Mucosa of stomach (tissue), 1 donor: ENCODE data around the gene LPAR1.

Experiments used
- H3K27me3 ChIP-seq: one replicate; pipeline ENCODE4 v1.7.0; 2013; ENCODE audit warnings: mild to moderate bottlenecking, low read length; ENCODE audit not compliant: control insufficient read depth, insufficient read depth
- H3K36me3 ChIP-seq: one replicate; pipeline ENCODE4 v1.7.0; 2013; ENCODE audit warnings: low read length; ENCODE audit not compliant: control insufficient read depth, insufficient read depth
- H3K4me1 ChIP-seq: one replicate; pipeline ENCODE4 v1.7.0; 2013; ENCODE audit warnings: mild to moderate bottlenecking, low read length; ENCODE audit not compliant: control insufficient read depth, insufficient read depth
- H3K4me3 ChIP-seq: one replicate; pipeline ENCODE4 v1.7.0; 2013; ENCODE audit warnings: low read length
- H3K9ac ChIP-seq: one replicate; pipeline ENCODE4 v1.7.0; 2013; ENCODE audit warnings: mild to moderate bottlenecking, low read length, moderate library complexity
- H3K9me3 ChIP-seq: one replicate; pipeline ENCODE4 v1.7.0; 2013; ENCODE audit warnings: mild to moderate bottlenecking, low read length, moderate library complexity; ENCODE audit not compliant: control insufficient read depth
- donor health status: Pancreatic carcinoma.

LPAR1 gene

GRCh38 chr9:110968096-110968495, 70.2 kb downstream of the LPAR1 start:
- H3K9me3 ChIP-seq = no peaks in the 10 kb centered on the region
- no peak overlapping the region for H3K9ac ChIP-seq
- H3K27me3 ChIP-seq = no peaks in the 10 kb centered on the region
- H3K4me3 ChIP-seq = no peak overlapping the region
- peaks cover 7% of the 10 kb centered on the region for H3K4me1 ChIP-seq
- H3K36me3 ChIP-seq = no peaks in the 10 kb centered on the region

DNA sequence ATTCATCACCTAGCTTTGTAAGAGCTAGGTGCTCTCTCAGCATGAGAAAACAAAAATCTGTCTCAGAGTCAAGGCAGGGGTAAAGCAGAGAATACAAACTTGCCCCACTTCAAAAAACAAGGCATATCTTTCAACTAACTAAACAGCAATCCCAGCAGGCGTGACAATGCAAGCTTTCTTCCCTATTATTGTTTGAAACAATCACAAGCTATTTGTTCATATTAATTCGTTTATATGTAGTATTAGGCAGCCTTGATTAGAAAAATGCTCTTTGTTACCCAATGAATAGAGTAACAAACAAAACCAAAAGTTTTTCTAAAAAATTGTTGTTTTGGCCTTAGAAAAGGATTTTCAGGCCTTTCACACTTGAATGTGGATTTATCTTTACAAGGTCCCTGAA, 71.1 kb downstream of the LPAR1 start:
- Histone ChIP-seq H3K4me1 (peaks cover 6% of the 10 kb centered on the region), H3K4me3 (no peak overlapping the region), H3K27me3 (no peaks in the 10 kb centered on the region)

GRCh38 chr9:110960288-110960687, 78.0 kb downstream of the LPAR1 start:
- Histone ChIP-seq H3K9me3 (no peaks in the 10 kb centered on the region), H3K36me3 (no peaks in the 10 kb centered on the region), H3K4me1 (no peaks in the 10 kb centered on the region), H3K27me3 (no peaks in the 10 kb centered on the region), H3K9ac (no peak overlapping the region), H3K4me3 (no peak overlapping the region)

More for the DNA sequence above, 71.1 kb downstream of the LPAR1 start:
- no peak overlapping the region for H3K9ac ChIP-seq
- no peaks in the 10 kb centered on the region for H3K36me3 ChIP-seq
- no peaks in the 10 kb centered on the region for H3K9me3 ChIP-seq

- Histone ChIP-seq H3K9ac (no peak overlapping the region), H3K27me3 (no peaks in the 10 kb centered on the region)
Observed at GRCh38 chr9:110958847-110959246, 79.4 kb downstream of the LPAR1 start.

GRCh38 chr9:110954822-110955291, 83.4 kb downstream of the LPAR1 start:
- Histone ChIP-seq H3K4me3 (no peak overlapping the region), H3K27me3 (no peaks in the 10 kb centered on the region), H3K4me1 (peaks cover 4% of the 10 kb centered on the region), H3K9me3 (no peaks in the 10 kb centered on the region), H3K36me3 (no peaks in the 10 kb centered on the region), H3K9ac (no peak overlapping the region)

More at GRCh38 chr9:110958847-110959246, 79.4 kb downstream of the LPAR1 start:
- H3K4me3 ChIP-seq = no peak overlapping the region
- no peaks in the 10 kb centered on the region for H3K36me3 ChIP-seq
- no peaks in the 10 kb centered on the region for H3K9me3 ChIP-seq
- H3K4me1 ChIP-seq = no peaks in the 10 kb centered on the region

GRCh38 chr9:110952540-110952859, 85.8 kb downstream of the LPAR1 start:
- Histone ChIP-seq H3K9ac (no peak overlapping the region), H3K9me3 (no peaks in the 10 kb centered on the region), H3K27me3 (no peaks in the 10 kb centered on the region), H3K36me3 (no peaks in the 10 kb centered on the region), H3K4me3 (no peak overlapping the region), H3K4me1 (peaks cover 10% of the 10 kb centered on the region)

DNA sequence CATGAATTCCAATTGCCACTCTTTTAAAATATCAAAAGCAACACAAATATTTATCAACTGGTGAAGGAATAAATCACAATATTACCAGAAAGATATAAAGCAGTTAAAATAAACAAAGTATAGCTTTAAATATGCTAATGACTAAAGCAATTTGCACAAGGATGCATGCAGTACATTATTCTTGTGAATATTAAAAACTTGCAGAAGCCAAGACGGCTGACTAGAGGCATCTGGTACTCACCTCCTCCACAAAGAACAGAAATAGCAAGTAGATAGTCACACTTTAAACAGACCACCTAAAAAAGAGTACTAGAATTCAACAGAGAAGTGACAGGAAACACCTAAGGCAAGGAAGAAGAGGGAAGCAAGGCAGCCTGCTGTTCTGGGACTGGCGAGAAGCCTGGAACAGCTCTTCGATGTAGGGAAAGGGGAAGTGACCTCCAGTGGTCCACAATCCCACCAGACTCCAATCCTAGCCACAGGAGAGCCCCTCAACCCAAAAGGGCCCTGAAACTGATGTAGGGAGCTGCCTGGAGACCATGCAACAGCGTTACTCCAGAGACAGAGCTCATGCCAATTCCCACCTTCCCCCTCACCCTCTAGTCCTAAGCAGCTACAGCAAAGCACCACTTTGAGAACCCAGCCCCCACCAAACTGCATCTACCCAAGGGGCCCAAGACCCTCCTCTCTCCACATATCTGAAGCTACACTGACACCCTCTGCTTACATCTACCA, 86.3 kb downstream of the LPAR1 start:
- Histone ChIP-seq H3K4me1 (peaks cover 10% of the 10 kb centered on the region), H3K27me3 (no peaks in the 10 kb centered on the region), H3K9ac (no peak overlapping the region), H3K9me3 (no peaks in the 10 kb centered on the region), H3K36me3 (no peaks in the 10 kb centered on the region), H3K4me3 (no peak overlapping the region)

GRCh38 chr9:110950041-110950645, 88.1 kb downstream of the LPAR1 start:
- no peak overlapping the region for H3K4me3 ChIP-seq
- no peaks in the 10 kb centered on the region for H3K9me3 ChIP-seq
- H3K4me1 ChIP-seq = peaks cover 10% of the 10 kb centered on the region
- no peaks in the 10 kb centered on the region for H3K27me3 ChIP-seq
- no peak overlapping the region for H3K9ac ChIP-seq
- H3K36me3 ChIP-seq = no peaks in the 10 kb centered on the region

GRCh38 chr9:110949081-110949480, 89.2 kb downstream of the LPAR1 start:
- Histone ChIP-seq H3K9ac (no peak overlapping the region), H3K27me3 (no peaks in the 10 kb centered on the region), H3K36me3 (no peaks in the 10 kb centered on the region), H3K4me1 (peaks cover 10% of the 10 kb centered on the region), H3K9me3 (no peaks in the 10 kb centered on the region), H3K4me3 (no peak overlapping the region)

GRCh38 chr9:110947491-110948044, 90.7 kb downstream of the LPAR1 start:
- H3K9ac ChIP-seq = no peak overlapping the region
- H3K9me3 ChIP-seq = no peaks in the 10 kb centered on the region
- no peaks in the 10 kb centered on the region for H3K27me3 ChIP-seq
- no peak overlapping the region for H3K4me3 ChIP-seq
- H3K36me3 ChIP-seq = no peaks in the 10 kb centered on the region
- H3K4me1 ChIP-seq = peaks cover 6% of the 10 kb centered on the region

GRCh38 chr9:110942522-110942921, 95.7 kb downstream of the LPAR1 start:
- H3K9ac ChIP-seq = no peak overlapping the region
- H3K4me3 ChIP-seq = no peak overlapping the region
- no peaks in the 10 kb centered on the region for H3K9me3 ChIP-seq
- H3K36me3 ChIP-seq = no peaks in the 10 kb centered on the region
- peaks cover 16% of the 10 kb centered on the region for H3K4me1 ChIP-seq
- H3K27me3 ChIP-seq = no peaks in the 10 kb centered on the region

DNA sequence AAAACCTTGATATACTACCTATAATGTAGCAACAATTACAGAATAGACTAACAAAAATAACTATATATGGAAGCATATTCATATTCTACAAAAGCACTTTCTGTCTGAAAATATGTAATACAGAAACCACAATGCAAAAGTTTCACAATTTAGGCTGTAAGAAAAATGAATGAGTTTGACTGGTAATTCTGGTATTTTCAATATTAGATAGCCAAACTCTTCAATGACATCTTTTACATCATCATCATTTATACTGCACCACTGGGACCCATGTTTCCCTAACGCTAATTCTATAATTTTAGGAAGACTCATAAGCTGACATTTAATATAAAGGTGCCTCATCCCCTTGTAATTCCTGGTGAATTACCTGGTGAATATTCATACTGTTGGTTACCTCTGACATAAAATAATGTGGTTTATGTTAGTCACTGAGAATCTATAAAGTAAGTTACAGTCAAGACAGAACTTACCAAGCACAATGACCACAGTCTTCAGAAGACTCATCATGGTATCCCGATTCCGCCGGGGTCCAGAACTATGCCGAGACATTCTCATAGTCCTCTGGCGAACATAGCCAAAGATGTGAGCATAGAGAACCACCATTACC, 97.2 kb downstream of the LPAR1 start:
- H3K9ac ChIP-seq = no peak overlapping the region
- H3K36me3 ChIP-seq = no peaks in the 10 kb centered on the region
- peaks cover 17% of the 10 kb centered on the region for H3K4me1 ChIP-seq
- no peaks in the 10 kb centered on the region for H3K9me3 ChIP-seq
- no peaks in the 10 kb centered on the region for H3K27me3 ChIP-seq
- H3K4me3 ChIP-seq = no peak overlapping the region
